Liver (tissue), 9 donors: ENCODE data around the gene GAPVD1. TPM values are rescaled to one million over a fixed set of nuclear protein-coding genes. Genes with fewer than 3 reads are reported as not detected.

Source experiments
- DNase-seq: peaks from one replicate; pipeline ENCODE4 v3.0.0-alpha.2; 2017; ENCODE audit warnings: low spot score
- H3K27ac ChIP-seq, 2 donors: one replicate each; pipeline ENCODE4 v1.7.0; 2013; ENCODE audit warnings: inconsistent platforms in 2 of 2, low read length in 2 of 2, control low read depth in 1 of 2, low read depth in 1 of 2, mild to moderate bottlenecking in 1 of 2
- H3K27me3 ChIP-seq, 4 donors: one replicate each; pipeline versions ENCODE4 v1.6.1 to v1.7.0; 2013; ENCODE audit warnings: low read length in 3 of 4, inconsistent platforms in 1 of 4, mild to moderate bottlenecking in 1 of 4, moderate library complexity in 1 of 4; ENCODE audit not compliant: control insufficient read depth in 4 of 4, insufficient read depth in 4 of 4
- H3K36me3 ChIP-seq, 4 donors: one replicate each; pipeline versions ENCODE4 v1.6.1 to v1.7.0; 2013; ENCODE audit warnings: low read length in 3 of 4, mild to moderate bottlenecking in 3 of 4, low read depth in 1 of 4, moderate library complexity in 1 of 4; ENCODE audit not compliant: control insufficient read depth in 4 of 4, insufficient read depth in 3 of 4
- H3K4me1 ChIP-seq, 4 donors: one replicate each; pipeline versions ENCODE4 v1.6.1 to v1.7.0; 2013; ENCODE audit warnings: low read length in 3 of 4, mild to moderate bottlenecking in 3 of 4, moderate library complexity in 1 of 4; ENCODE audit not compliant: control insufficient read depth in 4 of 4, insufficient read depth in 4 of 4
- H3K4me3 ChIP-seq, 3 donors: one replicate each; pipeline versions ENCODE4 v1.6.1 to v1.7.0; 2013; ENCODE audit warnings: low read length in 3 of 3, control low read depth in 1 of 3, low read depth in 1 of 3, mild to moderate bottlenecking in 1 of 3
- H3K9ac ChIP-seq, 2 donors: one replicate each; pipeline ENCODE4 v1.7.0; 2013; ENCODE audit warnings: low read length in 2 of 2, mild to moderate bottlenecking in 2 of 2, moderate library complexity in 2 of 2, control low read depth in 1 of 2, low read depth in 1 of 2
- H3K9me3 ChIP-seq, 4 donors: one replicate each; pipeline versions ENCODE4 v1.6.1 to v1.7.0; 2013; ENCODE audit warnings: low read length in 3 of 4; ENCODE audit not compliant: control insufficient read depth in 4 of 4
- ATF3 ChIP-seq: IDR thresholded peaks from 2 replicates; pipeline ENCODE4 v1.6.1; 2016; ENCODE audit warnings: antibody characterized with exemption
- CTCF ChIP-seq: fragments of 150-350 bp; IDR thresholded peaks from 2 replicates; pipeline ENCODE4 v1.5.1; 2017; ENCODE audit warnings: improper control_type of control experiment, low read depth, low read length; ENCODE audit not compliant: missing input control
- EGR1 ChIP-seq, 2 donors: IDR thresholded peaks; 2 replicates each; pipeline ENCODE4 v1.6.1; 2016 to 2018; ENCODE audit warnings: antibody characterized with exemption in 2 of 2, low read depth in 2 of 2
- FOXA1 ChIP-seq: IDR thresholded peaks from 2 replicates; pipeline ENCODE4 v1.6.1; 2016; ENCODE audit warnings: antibody characterized with exemption
- FOXA2 ChIP-seq: IDR thresholded peaks from 2 replicates; pipeline ENCODE4 v1.6.1; 2016; ENCODE audit warnings: antibody characterized with exemption
- HNF4A ChIP-seq, 2 donors: conservative IDR thresholded peaks; 2 replicates each; pipeline ENCODE4 v1.6.1; 2016; ENCODE audit warnings: antibody characterized with exemption in 2 of 2, mild to moderate bottlenecking in 2 of 2
- HNF4G ChIP-seq: IDR thresholded peaks from 2 replicates; pipeline ENCODE4 v1.6.1; 2016; ENCODE audit warnings: antibody characterized with exemption
- JUND ChIP-seq, 2 donors: IDR thresholded peaks; 2 replicates each; pipeline ENCODE4 v1.6.1; 2016; ENCODE audit warnings: antibody characterized with exemption in 2 of 2
- MAX ChIP-seq: IDR thresholded peaks from 2 replicates; pipeline ENCODE4 v1.6.1; 2016; ENCODE audit warnings: antibody characterized with exemption
- NR2F2 ChIP-seq: IDR thresholded peaks from 2 replicates; pipeline ENCODE4 v1.6.1; 2016; ENCODE audit warnings: antibody characterized with exemption
- RAD21 ChIP-seq, 2 donors: IDR thresholded peaks; 2 replicates each; pipeline ENCODE4 v1.6.1; 2016; ENCODE audit warnings: antibody characterized with exemption in 2 of 2, mild to moderate bottlenecking in 2 of 2
- REST ChIP-seq: IDR thresholded peaks from 2 replicates; pipeline ENCODE4 v1.6.1; 2016; ENCODE audit warnings: antibody characterized with exemption, mild to moderate bottlenecking
- RXRA ChIP-seq, 2 donors: IDR thresholded peaks; 2 replicates each; pipeline ENCODE4 v1.6.1; 2017 to 2018; ENCODE audit warnings: antibody characterized with exemption in 2 of 2, mild to moderate bottlenecking in 1 of 2
- SP1 ChIP-seq: IDR thresholded peaks from 2 replicates; pipeline ENCODE4 v1.6.1; 2018; ENCODE audit warnings: antibody characterized with exemption, mild to moderate bottlenecking
- YY1 ChIP-seq: IDR thresholded peaks from 2 replicates; pipeline ENCODE4 v1.6.1; 2016; ENCODE audit warnings: antibody characterized with exemption, mild to moderate bottlenecking
- ZBTB33 ChIP-seq: IDR thresholded peaks from 2 replicates; pipeline ENCODE4 v1.6.1; 2016; ENCODE audit warnings: antibody characterized with exemption
- WGBS: extraction: QIAGEN DNeasy Blood & Tissue Kit; methylation state at CpG from one replicate; pipeline ENCODE4 v1.1.7; 2013; 5-methylcytosine and 5-hydroxymethylcytosine counted together
- polyA plus RNA-seq, 2 donors: library from polyadenylated mRNA; stranded (reverse) in 1 of 2; unstranded in 1 of 2; fragments of 200-250 nt in 1 of 2; fragments of >200 nt in 1 of 2; fragmentation: Nextera tagmentation in 1 of 2; extraction: Ambion mirVana in 1 of 2; gene quantifications; one replicate each; pipeline versions ENCODE4 v1.2.1 to v1.2.3, GENCODE V29; 2013 to 2015
- total RNA-seq, 2 donors: library from RNA; depleted of rRNA; stranded (reverse); fragments of >200 nt; gene quantifications; one replicate each; pipeline ENCODE4 v1.2.3, GENCODE V29; 2014
- donor health status: healthy.
- donor health status: healthy.
- donor health status: healthy.
- donor health status: healthy.
- donor health status: healthy.

GAPVD1 gene
- total and polyA plus RNA-seq, 4 donors: 5.5 to 89.7 (median 28.6) TPM

GRCh38 chr9:125269014-125269397 is 7.4 kb downstream of the GAPVD1 start:
- no peak for TF ChIP-seq REST
- TF ChIP-seq ATF3: no peak
- TF ChIP-seq EGR1 (IDR thresholded peaks at IDR 0.05; ENCODE audit: low read depth in 2 of 2): no peak
- TF ChIP-seq JUND (IDR thresholded peaks at IDR 0.05): no peak
- no peak for TF ChIP-seq HNF4A (conservative IDR thresholded peaks at IDR 0.05)
- no peak for TF ChIP-seq NR2F2
- TF ChIP-seq SP1: no peak
- no peak for TF ChIP-seq YY1
- no peak for TF ChIP-seq FOXA2
- no peak for TF ChIP-seq CTCF
- TF ChIP-seq HNF4G: no peak
- no peak for TF ChIP-seq FOXA1
- no peak for TF ChIP-seq MAX
- no peak for TF ChIP-seq RAD21 (IDR thresholded peaks at IDR 0.05)
- DNase-seq: no peak

GRCh38 chr9:125271081-125271480 is 9.5 kb downstream of the GAPVD1 start:
- H3K27me3 ChIP-seq: no peaks in the 10 kb centered on the region
- H3K9me3 ChIP-seq: no peaks in the 10 kb centered on the region
- H3K27ac ChIP-seq: no peak overlapping the region
- no peak for TF ChIP-seq RAD21 (IDR thresholded peaks at IDR 0.05)
- no peak for TF ChIP-seq FOXA1
- TF ChIP-seq JUND (IDR thresholded peaks at IDR 0.05): no peak
- no peak for TF ChIP-seq SP1
- TF ChIP-seq FOXA2: no peak
- TF ChIP-seq HNF4G: no peak
- no peak for TF ChIP-seq CTCF
- no peak for TF ChIP-seq NR2F2
- TF ChIP-seq ZBTB33: no peak
- TF ChIP-seq ATF3: no peak
- no peak for TF ChIP-seq YY1
- TF ChIP-seq RXRA (IDR thresholded peaks at IDR 0.05): no peak
- TF ChIP-seq HNF4A (conservative IDR thresholded peaks at IDR 0.05): no peak
- no peak for TF ChIP-seq MAX
- no peak for TF ChIP-seq REST
- WGBS: 89% methylated on average over 5 of the region's 5 CpGs
- DNase-seq: no peak
- H3K4me3 ChIP-seq: no peak overlapping the region
- H3K4me1 ChIP-seq: peaks cover 1 to 12% (median 9%) of the 10 kb centered on the region in 4 donors
- H3K9ac ChIP-seq: no peak overlapping the region
- H3K36me3 ChIP-seq: peaks cover 0 to 3% (median 0%) of the 10 kb centered on the region in 4 donors

More at GRCh38 chr9:125269014-125269397, 7.4 kb downstream of the GAPVD1 start:
- WGBS: 97% methylated on average over 1 of the region's 1 CpG
- peaks cover 0 to 3% (median 0%) of the 10 kb centered on the region in 4 donors for H3K36me3 ChIP-seq
- no peak overlapping the region for H3K27ac ChIP-seq
- H3K9ac ChIP-seq: no peak overlapping the region
- H3K27me3 ChIP-seq: no peaks in the 10 kb centered on the region
- H3K9me3 ChIP-seq: no peaks in the 10 kb centered on the region
- H3K4me1 ChIP-seq: peaks cover 1 to 12% (median 9%) of the 10 kb centered on the region in 4 donors
- no peak overlapping the region for H3K4me3 ChIP-seq
